DND-41 (cell line): ENCODE results near the gene C1QTNF1.

Experiments
- ATAC-seq: fragments of 200-7000 bp; cut with Tn5 transposase; 3 replicates; pipeline ENCODE4 v1.9.1; 2021; ENCODE audit warnings: low read depth; ENCODE audit not compliant: insufficient read depth
- DNase-seq: peaks from one replicate; pipeline ENCODE4 v3.0.0-alpha.2; 2020
- H2AFZ ChIP-seq: 2 replicates; pipeline ENCODE4 v1.6.0; 2012; ENCODE audit warnings: low read depth, low read length
- H3K27ac ChIP-seq: 2 replicates; pipeline ENCODE4 v1.5.1; 2012; ENCODE audit warnings: low read length, inconsistent platforms
- H3K27me3 ChIP-seq: fragments of 200-600 bp; sonication (generic); 2 replicates; pipeline ENCODE4 v1.6.0; 2012; ENCODE audit warnings: low read length, mild to moderate bottlenecking, inconsistent platforms; ENCODE audit not compliant: insufficient read depth, poor library complexity
- H3K36me3 ChIP-seq: 2 replicates; pipeline ENCODE4 v1.5.1; 2012; ENCODE audit warnings: low read length, inconsistent platforms; ENCODE audit not compliant: insufficient read depth
- H3K4me1 ChIP-seq: 2 replicates; pipeline ENCODE4 v1.5.1; 2012; ENCODE audit warnings: mild to moderate bottlenecking, low read length; ENCODE audit not compliant: insufficient read depth
- H3K4me2 ChIP-seq: 2 replicates; pipeline ENCODE4 v1.6.0; 2012; ENCODE audit warnings: mild to moderate bottlenecking, moderate library complexity, low read length, inconsistent platforms; ENCODE audit not compliant: insufficient read depth
- H3K4me3 ChIP-seq, 2 experiments: fragments of 200-600 bp in 1 of 2; shearing (Covaris generic) in 1 of 2; 2 replicates each; pipeline ENCODE4 v1.5.1; 2012 to 2016; ENCODE audit warnings: inconsistent platforms in 2 of 2, low read length in 2 of 2, mild to moderate bottlenecking in 2 of 2, low read depth in 1 of 2, moderate library complexity in 1 of 2
- H3K79me2 ChIP-seq: 2 replicates; pipeline ENCODE4 v1.6.0; 2012; ENCODE audit warnings: low read length, inconsistent platforms; ENCODE audit not compliant: insufficient read depth
- H3K9ac ChIP-seq: 2 replicates; pipeline ENCODE4 v1.6.0; 2012; ENCODE audit warnings: low read depth, mild to moderate bottlenecking, inconsistent platforms, low read length, moderate library complexity
- H3K9me3 ChIP-seq: 2 replicates; pipeline ENCODE4 v1.5.1; 2012; ENCODE audit warnings: low read length, moderate library complexity, mild to moderate bottlenecking, inconsistent platforms; ENCODE audit not compliant: insufficient read depth, severe bottlenecking
- H4K20me1 ChIP-seq: 2 replicates; pipeline ENCODE4 v1.6.0; 2012; ENCODE audit warnings: low read length; ENCODE audit not compliant: insufficient read depth
- CTCF ChIP-seq: IDR thresholded peaks from 2 replicates; pipeline ENCODE4 v1.5.1; 2012; ENCODE audit warnings: borderline replicate concordance, low read length, moderate library complexity, mild to moderate bottlenecking; ENCODE audit not compliant: poor library complexity, severe bottlenecking; ENCODE audit errors: extremely low read depth
- EZH2 ChIP-seq: IDR thresholded peaks from 3 replicates; pipeline ENCODE4 v1.6.1; 2012; ENCODE audit warnings: borderline replicate concordance, low read depth, mild to moderate bottlenecking, moderate library complexity, low read length, inconsistent platforms; ENCODE audit not compliant: severe bottlenecking

C1QTNF1 gene

GRCh38 chr17:79043191-79043930 is 19.4 kb downstream of the C1QTNF1 start:
- Histone ChIP-seq H3K9me3 (no peaks in the 10 kb centered on the region), H3K4me2 (no peak overlapping the region), H3K36me3 (no peaks in the 10 kb centered on the region), H3K4me3 (no peak overlapping the region), H3K4me1 (no peaks in the 10 kb centered on the region), H3K27me3 (no peaks in the 10 kb centered on the region), H4K20me1 (peaks cover 14% of the 10 kb centered on the region), H3K9ac (no peak overlapping the region), H3K27ac (no peak overlapping the region), H2AFZ (no peak overlapping the region), H3K79me2 (no peaks in the 10 kb centered on the region)
- DNase-seq, result no peak
- ATAC-seq, result no peak
- TF ChIP-seq EZH2, result no peak
- no peak for TF ChIP-seq CTCF

- Histone ChIP-seq H3K36me3 (no peaks in the 10 kb centered on the region), H2AFZ (no peak overlapping the region), H3K27ac (no peak overlapping the region), H3K4me2 (no peak overlapping the region), H3K27me3 (no peaks in the 10 kb centered on the region), H3K79me2 (no peaks in the 10 kb centered on the region), H4K20me1 (peaks cover 14% of the 10 kb centered on the region), H3K4me3 (no peak overlapping the region), H3K4me1 (no peaks in the 10 kb centered on the region), H3K9ac (no peak overlapping the region), H3K9me3 (no peaks in the 10 kb centered on the region)
- DNase-seq (no peak), ATAC-seq (no peak)
- TF ChIP-seq CTCF (no peak), EZH2 (no peak)
Measured at GRCh38 chr17:79043931-79044320, 20.0 kb downstream of the C1QTNF1 start.

- no peak for ATAC-seq
- Histone ChIP-seq H4K20me1 (peaks cover 14% of the 10 kb centered on the region), H3K36me3 (no peaks in the 10 kb centered on the region), H3K4me1 (no peaks in the 10 kb centered on the region), H3K27ac (no peak overlapping the region), H2AFZ (no peak overlapping the region), H3K27me3 (no peaks in the 10 kb centered on the region), H3K9ac (no peak overlapping the region), H3K4me3 (no peak overlapping the region), H3K9me3 (no peaks in the 10 kb centered on the region), H3K79me2 (no peaks in the 10 kb centered on the region), H3K4me2 (no peak overlapping the region)
- DNase-seq, result no peak
- TF ChIP-seq CTCF (no peak), EZH2 (no peak)
Measured at GRCh38 chr17:79044462-79044861, 20.5 kb downstream of the C1QTNF1 start.
